ENCODE data around the gene MAPK13.

The MAPK13 gene

GRCh38 chr6:36104836-36105235 is 25.5 kb upstream of the MAPK13 start:
- no peaks in the 10 kb centered on the region for H3K36me3 ChIP-seq (ENCODE audit: insufficient read depth)
- H4K20me1 ChIP-seq (ENCODE audit: insufficient read depth) = no peaks in the 10 kb centered on the region
- TF ChIP-seq, protein P1, sequence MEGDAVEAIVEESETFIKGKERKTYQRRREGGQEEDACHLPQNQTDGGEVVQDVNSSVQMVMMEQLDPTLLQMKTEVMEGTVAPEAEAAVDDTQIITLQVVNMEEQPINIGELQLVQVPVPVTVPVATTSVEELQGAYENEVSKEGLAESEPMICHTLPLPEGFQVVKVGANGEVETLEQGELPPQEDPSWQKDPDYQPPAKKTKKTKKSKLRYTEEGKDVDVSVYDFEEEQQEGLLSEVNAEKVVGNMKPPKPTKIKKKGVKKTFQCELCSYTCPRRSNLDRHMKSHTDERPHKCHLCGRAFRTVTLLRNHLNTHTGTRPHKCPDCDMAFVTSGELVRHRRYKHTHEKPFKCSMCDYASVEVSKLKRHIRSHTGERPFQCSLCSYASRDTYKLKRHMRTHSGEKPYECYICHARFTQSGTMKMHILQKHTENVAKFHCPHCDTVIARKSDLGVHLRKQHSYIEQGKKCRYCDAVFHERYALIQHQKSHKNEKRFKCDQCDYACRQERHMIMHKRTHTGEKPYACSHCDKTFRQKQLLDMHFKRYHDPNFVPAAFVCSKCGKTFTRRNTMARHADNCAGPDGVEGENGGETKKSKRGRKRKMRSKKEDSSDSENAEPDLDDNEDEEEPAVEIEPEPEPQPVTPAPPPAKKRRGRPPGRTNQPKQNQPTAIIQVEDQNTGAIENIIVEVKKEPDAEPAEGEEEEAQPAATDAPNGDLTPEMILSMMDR (conservative IDR thresholded peaks at IDR 0.05; ENCODE audit: low read depth, low read length) = no peak
- H2AFZ ChIP-seq (ENCODE audit: low read depth) = no peak overlapping the region
- H3K4me2 ChIP-seq = no peak overlapping the region
- no peaks in the 10 kb centered on the region for H3K27me3 ChIP-seq (ENCODE audit: insufficient read depth, low read depth)
- no peaks in the 10 kb centered on the region for H3K4me1 ChIP-seq (ENCODE audit: low read depth, poor library complexity, severe bottlenecking)
- no peak overlapping the region for H3K4me3 ChIP-seq (IDR thresholded peaks at IDR 0.05; ENCODE audit: insufficient read depth, low read depth, low read length)
- no peak overlapping the region for H3K27ac ChIP-seq
- H3K79me2 ChIP-seq (ENCODE audit: insufficient read depth, low read depth) = no peaks in the 10 kb centered on the region
- no peak overlapping the region for H3K9ac ChIP-seq

DNA sequence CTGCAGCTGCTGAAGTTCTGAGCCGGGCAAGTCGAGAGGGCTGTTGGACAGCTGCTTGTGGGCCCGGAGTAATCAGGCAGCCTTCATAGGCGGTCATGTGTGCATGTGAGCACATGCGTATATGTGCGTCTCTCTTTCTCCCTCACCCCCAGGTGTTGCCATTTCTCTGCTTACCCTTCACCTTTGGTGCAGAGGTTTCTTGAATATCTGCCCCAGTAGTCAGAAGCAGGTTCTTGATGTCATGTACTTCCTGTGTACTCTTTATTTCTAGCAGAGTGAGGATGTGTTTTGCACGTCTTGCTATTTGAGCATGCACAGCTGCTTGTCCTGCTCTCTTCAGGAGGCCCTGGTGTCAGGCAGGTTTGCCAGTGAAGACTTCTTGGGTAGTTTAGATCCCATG is 21.2 kb upstream of the MAPK13 start:
- no peak overlapping the region for H3K9ac ChIP-seq
- TF ChIP-seq, protein P1 (conservative IDR thresholded peaks at IDR 0.05; ENCODE audit: low read depth, low read length) = no peak
- no peak overlapping the region for H3K4me2 ChIP-seq
- H4K20me1 ChIP-seq (ENCODE audit: insufficient read depth) = no peaks in the 10 kb centered on the region
- peaks cover 20% of the 10 kb centered on the region for H3K4me1 ChIP-seq (ENCODE audit: low read depth, poor library complexity, severe bottlenecking)
- no peaks in the 10 kb centered on the region for H3K79me2 ChIP-seq (ENCODE audit: insufficient read depth, low read depth)
- H3K27me3 ChIP-seq (ENCODE audit: insufficient read depth, low read depth) = no peaks in the 10 kb centered on the region
- H2AFZ ChIP-seq (ENCODE audit: low read depth) = no peak overlapping the region
- H3K4me3 ChIP-seq (IDR thresholded peaks at IDR 0.05; ENCODE audit: insufficient read depth, low read depth, low read length) = no peak overlapping the region
- H3K36me3 ChIP-seq (ENCODE audit: insufficient read depth) = no peaks in the 10 kb centered on the region
- no peak overlapping the region for H3K27ac ChIP-seq

GRCh38 chr6:36110050-36110449 is 20.3 kb upstream of the MAPK13 start:
- Histone ChIP-seq H3K9ac (no peak overlapping the region), H3K27ac (no peak overlapping the region), H3K79me2 (ENCODE audit: insufficient read depth, low read depth) (no peaks in the 10 kb centered on the region), H3K4me2 (no peak overlapping the region), H2AFZ (ENCODE audit: low read depth) (no peak overlapping the region), H3K27me3 (ENCODE audit: insufficient read depth, low read depth) (no peaks in the 10 kb centered on the region), H3K36me3 (ENCODE audit: insufficient read depth) (no peaks in the 10 kb centered on the region), H4K20me1 (ENCODE audit: insufficient read depth) (no peaks in the 10 kb centered on the region), H3K4me3 (IDR thresholded peaks at IDR 0.05; ENCODE audit: insufficient read depth, low read depth, low read length) (no peak overlapping the region), H3K4me1 (ENCODE audit: low read depth, poor library complexity, severe bottlenecking) (peaks cover 30% of the 10 kb centered on the region)
- TF ChIP-seq, protein P1 (conservative IDR thresholded peaks at IDR 0.05; ENCODE audit: low read depth, low read length) = no peak

DNA sequence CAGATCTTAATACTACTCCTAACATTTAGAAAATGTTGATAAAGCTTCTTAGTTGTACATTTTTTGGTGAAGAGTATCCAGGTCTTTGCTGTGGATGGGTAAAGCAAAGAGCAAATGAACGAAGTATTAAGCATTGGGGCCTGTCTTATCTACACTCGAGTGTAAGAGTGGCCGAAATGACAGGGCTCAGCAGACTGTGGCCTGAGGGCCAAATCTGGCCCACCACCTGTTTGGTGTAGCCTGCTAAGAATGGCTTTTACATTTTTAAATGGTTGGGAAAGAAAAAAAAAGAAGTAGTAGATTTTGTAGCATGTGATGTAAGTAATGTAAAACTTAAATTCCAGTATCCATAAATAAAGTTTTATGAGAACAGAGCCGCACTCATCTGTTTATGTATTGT is 19.4 kb upstream of the MAPK13 start:
- H3K4me1 ChIP-seq (ENCODE audit: low read depth, poor library complexity, severe bottlenecking) = peaks cover 38% of the 10 kb centered on the region
- H3K9ac ChIP-seq = no peak overlapping the region
- no peak overlapping the region for H3K27ac ChIP-seq
- TF ChIP-seq, protein P1 (conservative IDR thresholded peaks at IDR 0.05; ENCODE audit: low read depth, low read length) = no peak
- H2AFZ ChIP-seq (ENCODE audit: low read depth) = no peak overlapping the region
- H3K79me2 ChIP-seq (ENCODE audit: insufficient read depth, low read depth) = no peaks in the 10 kb centered on the region
- no peaks in the 10 kb centered on the region for H3K36me3 ChIP-seq (ENCODE audit: insufficient read depth)
- H4K20me1 ChIP-seq (ENCODE audit: insufficient read depth) = no peaks in the 10 kb centered on the region
- H3K4me3 ChIP-seq (IDR thresholded peaks at IDR 0.05; ENCODE audit: insufficient read depth, low read depth, low read length) = no peak overlapping the region
- H3K4me2 ChIP-seq = no peak overlapping the region
- no peaks in the 10 kb centered on the region for H3K27me3 ChIP-seq (ENCODE audit: insufficient read depth, low read depth)
